Endothelial cell of umbilical vein (primary cell): Measurements from ENCODE around the gene ZBTB34. TPM values are rescaled to one million over a fixed set of nuclear protein-coding genes. Genes with fewer than 3 reads are reported as not detected.

ENCODE experiments used
- BruUV-seq: library from RNA; stranded (reverse); fragments of 400-500 nt; replicated peaks from 2 replicates; lab custom pipeline; 2021; lab: Mats Ljungman, UMichigan
- CTCF ChIA-PET: fragments of 300-600, 350-600 bp; sonication (Branson Sonifier 250); formaldehyde crosslinking; loops from one replicate; lab custom pipeline; 2021; ENCODE audit warnings: antibody characterized with exemption, inconsistent platforms; lab: Charles Lee
- POLR2A ChIA-PET: fragments of 300-600, 350-600 bp; sonication (Branson Sonifier 250); formaldehyde crosslinking; loops from one replicate; lab custom pipeline; 2021; ENCODE audit warnings: antibody characterized with exemption, inconsistent platforms; lab: Charles Lee
- DNase-seq: peaks from one replicate; pipeline ENCODE4 v3.0.0-alpha.2; 2011; ENCODE audit warnings: low read depth, low spot score
- FAIRE-seq: peaks from 2 replicates; lab custom pipeline; 2011; peaks lifted over from hg19 to GRCh38; lab: Jason Lieb, UNC
- H2AFZ ChIP-seq: 2 replicates; pipeline ENCODE4 v1.6.0; 2012; ENCODE audit warnings: low read depth, low read length, control low read depth, inconsistent platforms
- H3K27ac ChIP-seq: 2 replicates; pipeline ENCODE4 v1.5.1; 2011; ENCODE audit warnings: low read depth, mild to moderate bottlenecking, control low read depth, low read length, moderate library complexity; ENCODE audit not compliant: insufficient read depth
- H3K27me3 ChIP-seq, 2 experiments: 2 replicates each; pipeline versions ENCODE4 v1.6.0 to v1.6.1; 2011; ENCODE audit warnings: low read length in 2 of 2, mixed read lengths in 1 of 2; ENCODE audit not compliant: control insufficient read depth in 2 of 2, insufficient read depth in 2 of 2
- H3K36me3 ChIP-seq, 2 experiments: 2 replicates in 1 of 2; 3 replicates in 1 of 2; pipeline ENCODE4 v1.5.1; 2011; ENCODE audit warnings: low read length in 2 of 2, mild to moderate bottlenecking in 1 of 2, moderate library complexity in 1 of 2; ENCODE audit not compliant: control insufficient read depth in 2 of 2, insufficient read depth in 2 of 2; ENCODE audit errors: extremely low read depth in 1 of 2
- H3K4me1 ChIP-seq: 3 replicates; pipeline ENCODE4 v1.5.1; 2011; ENCODE audit warnings: mild to moderate bottlenecking, low read length; ENCODE audit not compliant: control insufficient read depth, insufficient read depth; ENCODE audit errors: extremely low read depth
- H3K4me2 ChIP-seq: 2 replicates; pipeline ENCODE4 v1.6.1; 2011; ENCODE audit warnings: low read length, control low read depth, mixed read lengths; ENCODE audit not compliant: insufficient read depth
- H3K4me3 ChIP-seq, 3 experiments: fragments of 200-600 bp in 1 of 3; sonication (generic), shearing (Covaris generic) in 1 of 3; replicated peaks in 1 of 3; 2 replicates each; pipeline ENCODE4 v1.5.1; 2011 to 2016; ENCODE audit warnings: control low read depth in 3 of 3, low read length in 3 of 3, mild to moderate bottlenecking in 2 of 3, inconsistent platforms in 1 of 3, low read depth in 1 of 3, moderate library complexity in 1 of 3; ENCODE audit not compliant: insufficient read depth in 1 of 3
- H3K79me2 ChIP-seq: 2 replicates; pipeline ENCODE4 v1.6.0; 2012; ENCODE audit warnings: low read length, inconsistent platforms; ENCODE audit not compliant: control insufficient read depth, insufficient read depth
- H3K9ac ChIP-seq: replicated peaks from 2 replicates; pipeline ENCODE3; 2011; ENCODE audit warnings: low read length, control low read depth; ENCODE audit not compliant: insufficient read depth; ENCODE audit errors: extremely low read depth
- H3K9me1 ChIP-seq: replicated peaks from 3 replicates; pipeline ENCODE4 v1.6.0; 2011; ENCODE audit warnings: mild to moderate bottlenecking, low read length; ENCODE audit not compliant: control insufficient read depth, insufficient read depth; ENCODE audit errors: extremely low read depth
- H3K9me3 ChIP-seq: replicated peaks from 2 replicates; pipeline ENCODE4 v1.5.1; 2012; ENCODE audit warnings: low read length, inconsistent platforms; ENCODE audit not compliant: control insufficient read depth, insufficient read depth
- H4K20me1 ChIP-seq: replicated peaks from 2 replicates; pipeline ENCODE3; 2011; ENCODE audit warnings: mild to moderate bottlenecking, low read length; ENCODE audit not compliant: control insufficient read depth, insufficient read depth; ENCODE audit errors: extremely low read depth
- CTCF ChIP-seq, 2 donors: IDR thresholded peaks; 1 replicate in 1 of 2; 2 replicates in 1 of 2; pipeline ENCODE4 v1.5.1; 2011; ENCODE audit warnings: low read length in 2 of 2, mild to moderate bottlenecking in 2 of 2, moderate library complexity in 2 of 2, control low read depth in 1 of 2, inconsistent platforms in 1 of 2, low read depth in 1 of 2; ENCODE audit not compliant: insufficient read depth in 1 of 2; ENCODE audit errors: extremely low read depth in 1 of 2
- EZH2 ChIP-seq: IDR thresholded peaks from 2 replicates; pipeline ENCODE4 v1.6.1; 2012; ENCODE audit warnings: borderline replicate concordance, low read depth, mild to moderate bottlenecking, moderate library complexity, low read length, inconsistent platforms; ENCODE audit not compliant: severe bottlenecking
- FOS ChIP-seq: IDR thresholded peaks from 2 replicates; pipeline ENCODE4 v1.6.1; 2011; ENCODE audit warnings: mild to moderate bottlenecking, low read length, moderate library complexity, borderline replicate concordance; ENCODE audit not compliant: insufficient read depth
- GATA2 ChIP-seq: IDR thresholded peaks from 2 replicates; pipeline ENCODE4 v1.7.0; 2011; ENCODE audit warnings: low read depth, mild to moderate bottlenecking, moderate library complexity, mixed read lengths, low read length; ENCODE audit not compliant: insufficient read length, insufficient read depth
- JUN ChIP-seq: IDR thresholded peaks from 2 replicates; pipeline ENCODE4 v1.6.1; 2011; ENCODE audit warnings: borderline replicate concordance, low read depth; ENCODE audit not compliant: insufficient read length, insufficient read depth
- MYC ChIP-seq: IDR thresholded peaks from one replicate; pipeline ENCODE4 v1.6.1; 2011; ENCODE audit warnings: mild to moderate bottlenecking, low read depth, low read length
- POLR2A ChIP-seq: IDR thresholded peaks from 2 replicates; pipeline ENCODE4 v1.6.1; 2012; ENCODE audit warnings: low read depth, mild to moderate bottlenecking, control low read depth, low read length
- POLR2AphosphoS5 ChIP-seq: IDR thresholded peaks from 2 replicates; pipeline ENCODE4 v1.6.1; 2012; ENCODE audit warnings: low read depth, mild to moderate bottlenecking, control low read depth, low read length, moderate library complexity; ENCODE audit not compliant: insufficient read depth
- dilution Hi-C: fragments of 300-500 bp; cut with MboI; formaldehyde crosslinking; loops from one replicate; pipeline ENCODE4 v1.15.0; 2019; ENCODE audit warnings: low sequenced_read_pairs; ENCODE audit not compliant: extremely low pct_ligation_motif_present
- intact Hi-C: fragments of 100-400 bp; cut with micrococcal nuclease; formaldehyde crosslinking; loops from one replicate; pipeline ENCODE4 v1.10.0; 2022
- polyA plus RNA-seq, 4 experiments: library from polyadenylated mRNA; depleted of rRNA in 3 of 4; stranded (reverse) in 3 of 4; unstranded in 1 of 4; fragments of >200 nt; gene quantifications; 2 replicates each; pipeline versions ENCODE4 v1.2.1 to v1.2.3, GENCODE V29; 2011 to 2012; ENCODE audit warnings: missing spikeins in 1 of 4
- total RNA-seq: library from RNA; stranded (reverse); gene quantifications from 2 replicates; pipeline ENCODE4 v1.2.3, GENCODE V29; 2021
- TF ChIP-seq, protein P1 (sequence below): IDR thresholded peaks from 2 replicates; pipeline ENCODE4 v1.6.1; 2011; ENCODE audit not compliant: insufficient read depth, insufficient read length

Gene ZBTB34
- total and polyA plus RNA-seq, 2 donors (not counting 3 experiments of a cell fraction or from before 2014, with no cell fraction given), result 4.0 to 9.6 TPM

- H4K20me1 ChIP-seq, result no peaks in the 10 kb centered on the region
- dilution Hi-C loops, result no loop called here
- H3K4me3 ChIP-seq, result no peak overlapping the region
- peaks cover 0 to 5% of the 10 kb centered on the region in 2 experiments for H3K36me3 ChIP-seq
- H3K4me2 ChIP-seq, result no peak overlapping the region
- FAIRE-seq (no peak), DNase-seq (no peak)
- H3K9me1 ChIP-seq, result no peaks in the 10 kb centered on the region
- no peaks in the 10 kb centered on the region for H3K27me3 ChIP-seq
- no peak overlapping the region for H3K9ac ChIP-seq
- ChIA-PET POLR2A (no interaction called here), CTCF (interaction anchor here (1.0 kb wide), 1 partner anchor 8 kb away, joined by 3 read pairs; no protein-coding TSS in a partner anchor)
- H3K9me3 ChIP-seq, result no peaks in the 10 kb centered on the region
- TF ChIP-seq FOS, result no peak
- no peak for TF ChIP-seq POLR2AphosphoS5
- TF ChIP-seq JUN, result no peak
- no peak for TF ChIP-seq EZH2
- no peaks in the 10 kb centered on the region for H3K4me1 ChIP-seq
- peaks cover 39% of the 10 kb centered on the region for H3K79me2 ChIP-seq
- BruUV-seq, result no TSS peak
- intact Hi-C loops, result no loop called here
- no peak overlapping the region for H3K27ac ChIP-seq
- no peak overlapping the region for H2AFZ ChIP-seq
Observed at GRCh38 chr9:126872516-126872915, 12.1 kb downstream of the ZBTB34 start.

DNA sequence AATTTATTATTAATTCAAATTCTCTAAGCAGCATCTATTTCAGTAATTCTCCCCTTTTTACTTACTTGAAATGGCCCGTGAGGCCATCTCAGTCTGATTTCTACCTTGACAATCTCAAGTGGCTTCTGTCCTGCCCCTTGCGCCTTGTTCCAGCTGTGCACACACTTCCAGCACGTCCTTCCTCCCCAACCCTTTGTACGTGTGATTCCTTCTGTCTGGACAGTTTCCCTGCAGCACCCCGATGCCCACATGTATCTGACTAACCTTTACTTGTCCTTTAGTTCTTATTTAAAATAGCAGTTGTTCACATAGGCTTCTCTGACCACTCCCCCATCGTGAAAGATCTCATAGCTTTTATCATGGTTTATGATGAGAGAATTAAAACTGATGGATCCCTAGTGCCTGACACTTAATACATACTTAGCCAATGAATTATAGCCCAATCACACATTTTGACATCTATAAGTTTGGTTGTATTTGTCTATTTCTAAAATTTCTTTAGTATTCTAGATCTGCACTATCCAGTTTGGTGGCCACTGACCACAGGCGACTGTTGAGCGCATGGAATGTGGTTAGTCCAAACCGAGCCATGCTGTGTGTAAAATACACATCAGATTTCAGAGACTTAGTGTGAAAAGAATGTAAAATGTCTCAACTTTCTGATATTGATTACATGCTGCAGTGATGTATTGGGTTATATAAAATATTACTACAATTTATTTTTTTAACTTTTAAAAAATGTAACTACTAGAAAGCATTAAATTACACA lies 14.3 kb downstream of the ZBTB34 start:
- Histone ChIP-seq H3K79me2 (peaks cover 21% of the 10 kb centered on the region), H3K36me3 (peaks cover 4 to 5% of the 10 kb centered on the region in 2 experiments), H3K4me1 (no peaks in the 10 kb centered on the region), H3K27ac (no peak overlapping the region), H3K9me3 (no peaks in the 10 kb centered on the region), H2AFZ (no peak overlapping the region), H3K4me2 (no peak overlapping the region), H3K4me3 (no peak overlapping the region), H3K9ac (no peak overlapping the region), H3K27me3 (no peaks in the 10 kb centered on the region), H4K20me1 (no peaks in the 10 kb centered on the region), H3K9me1 (no peaks in the 10 kb centered on the region)
- DNase-seq, result no peak
- ChIA-PET POLR2A (no interaction called here), CTCF (no interaction called here)
- no peak for FAIRE-seq
- TF ChIP-seq EZH2 (no peak), MYC (no peak), POLR2A (no peak), CTCF (IDR thresholded peaks at IDR 0.05; ENCODE audit: extremely low read depth in 1 of 2, insufficient read depth in 1 of 2, low read depth in 1 of 2, low read length in 2 of 2) (no peak), JUN (no peak), GATA2 (no peak)
- TF ChIP-seq, protein P1, sequence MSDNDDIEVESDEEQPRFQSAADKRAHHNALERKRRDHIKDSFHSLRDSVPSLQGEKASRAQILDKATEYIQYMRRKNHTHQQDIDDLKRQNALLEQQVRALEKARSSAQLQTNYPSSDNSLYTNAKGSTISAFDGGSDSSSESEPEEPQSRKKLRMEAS, result no peak
- dilution Hi-C loops (no loop called here), intact Hi-C loops (no loop called here)
- BruUV-seq, result no TSS peak
